Measurements from ENCODE around the gene B4GALT2. TPM values are rescaled to one million over a fixed set of nuclear protein-coding genes. Genes with fewer than 3 reads are reported as not detected.
A peak's percentile ranks its signal among the peaks of the same experiment; 100 is the strongest.

The B4GALT2 gene
- total and polyA plus RNA-seq, 9 of the 15 experiments (the other 6 are each of a cell fraction or from before 2014, with no cell fraction given): 1.3 to 86.8 (median 43.8) TPM

DNA sequence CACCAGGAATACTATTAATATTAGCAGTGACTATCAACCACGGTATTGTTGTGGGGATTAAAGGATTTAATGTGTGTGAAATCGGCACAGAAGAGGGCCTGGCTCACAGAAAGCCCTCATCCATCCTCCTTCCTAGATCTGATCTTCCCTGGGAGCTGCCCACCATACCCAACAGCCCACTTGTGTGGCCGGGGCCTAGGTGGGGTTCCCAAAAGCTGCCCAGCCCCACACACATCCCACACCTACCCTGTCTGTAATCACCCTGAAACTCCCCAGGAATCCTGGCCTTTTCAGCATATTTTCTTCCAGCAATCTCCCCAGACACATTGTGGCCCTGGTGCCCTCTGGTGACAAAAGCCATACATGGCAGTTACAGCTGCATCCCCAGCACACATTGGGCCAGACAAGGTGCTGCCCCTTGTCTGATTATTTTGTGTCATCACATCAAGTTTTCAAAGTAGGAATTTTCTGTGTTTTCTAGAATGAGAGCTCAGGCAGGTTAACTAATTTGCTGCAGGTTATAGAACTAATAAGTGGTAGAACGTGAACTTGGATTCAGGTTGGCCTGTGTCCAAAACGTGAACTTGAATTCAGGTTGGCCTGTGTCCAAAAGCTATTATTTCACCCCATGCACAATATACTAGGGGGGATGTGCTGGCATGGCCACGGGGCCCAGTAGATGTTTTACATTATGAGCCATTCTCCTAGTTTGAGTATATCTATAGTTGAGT lies 57.6 kb downstream of the B4GALT2 start (continued):
- TF ChIP-seq, protein P1, sequence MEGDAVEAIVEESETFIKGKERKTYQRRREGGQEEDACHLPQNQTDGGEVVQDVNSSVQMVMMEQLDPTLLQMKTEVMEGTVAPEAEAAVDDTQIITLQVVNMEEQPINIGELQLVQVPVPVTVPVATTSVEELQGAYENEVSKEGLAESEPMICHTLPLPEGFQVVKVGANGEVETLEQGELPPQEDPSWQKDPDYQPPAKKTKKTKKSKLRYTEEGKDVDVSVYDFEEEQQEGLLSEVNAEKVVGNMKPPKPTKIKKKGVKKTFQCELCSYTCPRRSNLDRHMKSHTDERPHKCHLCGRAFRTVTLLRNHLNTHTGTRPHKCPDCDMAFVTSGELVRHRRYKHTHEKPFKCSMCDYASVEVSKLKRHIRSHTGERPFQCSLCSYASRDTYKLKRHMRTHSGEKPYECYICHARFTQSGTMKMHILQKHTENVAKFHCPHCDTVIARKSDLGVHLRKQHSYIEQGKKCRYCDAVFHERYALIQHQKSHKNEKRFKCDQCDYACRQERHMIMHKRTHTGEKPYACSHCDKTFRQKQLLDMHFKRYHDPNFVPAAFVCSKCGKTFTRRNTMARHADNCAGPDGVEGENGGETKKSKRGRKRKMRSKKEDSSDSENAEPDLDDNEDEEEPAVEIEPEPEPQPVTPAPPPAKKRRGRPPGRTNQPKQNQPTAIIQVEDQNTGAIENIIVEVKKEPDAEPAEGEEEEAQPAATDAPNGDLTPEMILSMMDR (IDR thresholded peaks at IDR 0.05 in 2 of 3, conservative IDR thresholded peaks at IDR 0.05 in 1 of 3; ENCODE audit: insufficient read depth in 2 of 3, low read depth in 1 of 3, low read length in 3 of 3): peak; percentile 94 to 95 (median 95)
- TF ChIP-seq MAFF (IDR thresholded peaks at IDR 0.05; ENCODE audit: low read length) (0 out of 2 replicates have a peak, but pooled peaks have one; percentile 0), TEAD1 (CRISPR knock-in tag; IDR thresholded peaks at IDR 0.05) (peak in 1 of 2 experiments; percentile 95; a peak in 2 of 4 replicates), ZNF79 (CRISPR knock-in tag; IDR thresholded peaks at IDR 0.05; ENCODE audit: low read depth) (no peak), KDM4B (IDR thresholded peaks at IDR 0.05; ENCODE audit: borderline replicate concordance in 2 of 2, low read depth in 1 of 2) (no peak), FOXM1 (IDR thresholded peaks at IDR 0.05; ENCODE audit: low read depth) (no peak), FOXM1 (CRISPR knock-in tag; IDR thresholded peaks at IDR 0.05; ENCODE audit: low read depth) (peak; percentile 76; the same call in 1 of the 2 replicates), ELF1 (tag; IDR thresholded peaks at IDR 0.05) (no peak), JUN (IDR thresholded peaks at IDR 0.05; ENCODE audit: borderline replicate concordance, low read depth, low read length) (0 out of 2 replicates have a peak, but pooled peaks have one; percentile 7), JUN (CRISPR knock-in tag; IDR thresholded peaks at IDR 0.05; ENCODE audit: borderline replicate concordance) (no peak), ETV6 (IDR thresholded peaks at IDR 0.05; ENCODE audit: borderline replicate concordance in 1 of 2, low read depth in 2 of 2, low read length in 1 of 2) (no peak), ETV6 (CRISPR knock-in tag; IDR thresholded peaks at IDR 0.05; ENCODE audit: borderline replicate concordance) (no peak), HDAC1 (IDR thresholded peaks at IDR 0.05) (no peak), KLF16 (IDR thresholded peaks at IDR 0.05) (peak; percentile 79; the same call in 1 of the 2 replicates), SMC3 (conservative IDR thresholded peaks at IDR 0.05; ENCODE audit: insufficient read depth, low read depth, low read length) (peak; percentile 94)
- TF ChIP-seq, protein P2, sequence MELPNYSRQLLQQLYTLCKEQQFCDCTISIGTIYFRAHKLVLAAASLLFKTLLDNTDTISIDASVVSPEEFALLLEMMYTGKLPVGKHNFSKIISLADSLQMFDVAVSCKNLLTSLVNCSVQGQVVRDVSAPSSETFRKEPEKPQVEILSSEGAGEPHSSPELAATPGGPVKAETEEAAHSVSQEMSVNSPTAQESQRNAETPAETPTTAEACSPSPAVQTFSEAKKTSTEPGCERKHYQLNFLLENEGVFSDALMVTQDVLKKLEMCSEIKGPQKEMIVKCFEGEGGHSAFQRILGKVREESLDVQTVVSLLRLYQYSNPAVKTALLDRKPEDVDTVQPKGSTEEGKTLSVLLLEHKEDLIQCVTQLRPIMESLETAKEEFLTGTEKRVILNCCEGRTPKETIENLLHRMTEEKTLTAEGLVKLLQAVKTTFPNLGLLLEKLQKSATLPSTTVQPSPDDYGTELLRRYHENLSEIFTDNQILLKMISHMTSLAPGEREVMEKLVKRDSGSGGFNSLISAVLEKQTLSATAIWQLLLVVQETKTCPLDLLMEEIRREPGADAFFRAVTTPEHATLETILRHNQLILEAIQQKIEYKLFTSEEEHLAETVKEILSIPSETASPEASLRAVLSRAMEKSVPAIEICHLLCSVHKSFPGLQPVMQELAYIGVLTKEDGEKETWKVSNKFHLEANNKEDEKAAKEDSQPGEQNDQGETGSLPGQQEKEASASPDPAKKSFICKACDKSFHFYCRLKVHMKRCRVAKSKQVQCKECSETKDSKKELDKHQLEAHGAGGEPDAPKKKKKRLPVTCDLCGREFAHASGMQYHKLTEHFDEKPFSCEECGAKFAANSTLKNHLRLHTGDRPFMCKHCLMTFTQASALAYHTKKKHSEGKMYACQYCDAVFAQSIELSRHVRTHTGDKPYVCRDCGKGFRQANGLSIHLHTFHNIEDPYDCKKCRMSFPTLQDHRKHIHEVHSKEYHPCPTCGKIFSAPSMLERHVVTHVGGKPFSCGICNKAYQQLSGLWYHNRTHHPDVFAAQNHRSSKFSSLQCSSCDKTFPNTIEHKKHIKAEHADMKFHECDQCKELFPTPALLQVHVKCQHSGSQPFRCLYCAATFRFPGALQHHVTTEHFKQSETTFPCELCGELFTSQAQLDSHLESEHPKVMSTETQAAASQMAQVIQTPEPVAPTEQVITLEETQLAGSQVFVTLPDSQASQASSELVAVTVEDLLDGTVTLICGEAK (IDR thresholded peaks at IDR 0.05): 0 out of 2 replicates have a peak, but pooled peaks have one; percentile 21
- TF ChIP-seq, protein P2 (CRISPR knock-in tag; IDR thresholded peaks at IDR 0.05): no peak

Measured in K562 (cell line).